Body of pancreas (tissue), 4 donors: ENCODE data around the gene ATP2C1.

Experiments
- POLR2A ChIP-seq, 3 donors: fragments of 450-650 bp; IDR thresholded peaks; one replicate each; pipeline ENCODE4 v1.6.1; 2016; ENCODE audit warnings: antibody characterized with exemption in 3 of 3, mild to moderate bottlenecking in 2 of 3
- TF ChIP-seq, protein P1 (sequence below), 7 experiments: fragments of 450-650 bp in 4 of 7; fragments of 200-600 bp in 3 of 7; sonication (generic) in 3 of 7; IDR thresholded peaks; one replicate each; pipeline ENCODE4 v1.5.1; 2016 to 2019; ENCODE audit warnings: antibody characterized with exemption in 7 of 7

DNA sequence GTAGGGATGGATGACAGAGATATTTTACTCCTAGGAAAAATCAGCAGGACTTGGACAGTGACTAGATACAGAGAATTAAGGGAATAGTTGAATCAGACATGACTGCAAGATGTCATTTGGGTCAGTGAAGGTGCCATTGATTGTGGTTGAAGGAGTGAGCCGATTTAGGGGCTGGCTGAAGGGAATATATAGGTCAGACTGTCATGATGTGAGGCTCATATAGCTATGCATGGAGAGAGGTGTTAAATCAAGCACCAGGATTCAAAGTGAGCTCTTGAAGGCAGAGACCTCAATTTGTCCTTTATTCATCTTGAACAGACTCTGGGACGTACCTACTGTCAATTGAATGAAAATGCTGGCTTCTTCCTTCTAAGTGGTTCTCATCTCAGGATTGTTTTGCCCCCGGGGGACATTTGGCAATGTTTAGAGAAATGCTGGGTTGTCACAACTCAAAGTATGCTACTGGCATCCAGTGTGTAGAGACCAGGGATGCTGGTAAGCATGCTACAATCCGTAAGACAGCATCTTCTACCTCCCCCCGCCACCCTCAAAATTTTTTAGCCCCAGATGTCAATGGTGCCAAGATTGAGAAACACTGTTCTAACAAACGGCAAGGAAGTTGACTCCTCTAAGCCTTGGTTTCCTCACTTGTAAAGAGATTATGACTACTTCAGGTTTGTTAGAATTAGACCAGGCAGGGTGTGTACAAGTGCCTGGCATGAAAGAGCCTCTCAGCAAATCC lies 7.8 kb downstream of the ATP2C1 start:
- TF ChIP-seq, protein P1, sequence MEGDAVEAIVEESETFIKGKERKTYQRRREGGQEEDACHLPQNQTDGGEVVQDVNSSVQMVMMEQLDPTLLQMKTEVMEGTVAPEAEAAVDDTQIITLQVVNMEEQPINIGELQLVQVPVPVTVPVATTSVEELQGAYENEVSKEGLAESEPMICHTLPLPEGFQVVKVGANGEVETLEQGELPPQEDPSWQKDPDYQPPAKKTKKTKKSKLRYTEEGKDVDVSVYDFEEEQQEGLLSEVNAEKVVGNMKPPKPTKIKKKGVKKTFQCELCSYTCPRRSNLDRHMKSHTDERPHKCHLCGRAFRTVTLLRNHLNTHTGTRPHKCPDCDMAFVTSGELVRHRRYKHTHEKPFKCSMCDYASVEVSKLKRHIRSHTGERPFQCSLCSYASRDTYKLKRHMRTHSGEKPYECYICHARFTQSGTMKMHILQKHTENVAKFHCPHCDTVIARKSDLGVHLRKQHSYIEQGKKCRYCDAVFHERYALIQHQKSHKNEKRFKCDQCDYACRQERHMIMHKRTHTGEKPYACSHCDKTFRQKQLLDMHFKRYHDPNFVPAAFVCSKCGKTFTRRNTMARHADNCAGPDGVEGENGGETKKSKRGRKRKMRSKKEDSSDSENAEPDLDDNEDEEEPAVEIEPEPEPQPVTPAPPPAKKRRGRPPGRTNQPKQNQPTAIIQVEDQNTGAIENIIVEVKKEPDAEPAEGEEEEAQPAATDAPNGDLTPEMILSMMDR (IDR thresholded peaks at IDR 0.05): no peak
- no peak for TF ChIP-seq POLR2A (IDR thresholded peaks at IDR 0.05)
